TTC549 (cell line): ENCODE measurements around the gene TRIM38.
"Not testable (repeated sequence)": the region's sequence is repeated elsewhere in the genome, so short reads cannot be mapped to it uniquely, and the experiment has no call there.

Experiments used
- FAIRE-seq: peaks from 2 replicates; lab custom pipeline; 2012; peaks lifted over from hg19 to GRCh38; lab: Jason Lieb, UNC

The TRIM38 gene

DNA sequence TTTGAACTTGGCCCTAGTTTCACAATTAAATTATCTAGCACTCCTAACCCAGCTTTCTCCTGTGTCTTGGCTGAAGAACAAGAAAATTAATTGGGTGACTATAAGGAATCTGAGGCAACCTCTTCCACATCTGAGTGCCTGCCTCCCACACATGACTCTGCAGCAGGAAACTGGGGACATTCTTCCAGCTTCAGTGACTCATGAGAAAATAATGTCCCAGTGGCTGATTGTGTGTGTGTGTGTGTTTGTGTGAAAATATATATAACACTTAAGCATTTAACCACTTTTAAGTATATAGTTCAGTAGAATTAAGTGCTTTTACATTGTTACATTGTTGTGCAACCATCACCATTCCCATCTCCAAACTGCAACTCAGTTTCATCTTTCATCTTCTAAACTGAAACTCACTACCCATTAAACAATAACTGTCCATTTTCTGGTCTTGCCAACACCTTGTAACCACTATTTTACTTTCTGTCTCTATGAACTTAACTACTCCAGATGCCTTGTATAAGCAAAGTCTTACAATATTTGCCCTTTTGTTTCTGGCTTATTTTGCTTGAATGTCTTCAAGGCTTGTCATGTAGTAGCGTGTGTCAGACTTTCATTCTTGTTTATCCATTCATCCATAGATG lies 8.7 kb downstream of the TRIM38 start:
- no peak for FAIRE-seq

DNA sequence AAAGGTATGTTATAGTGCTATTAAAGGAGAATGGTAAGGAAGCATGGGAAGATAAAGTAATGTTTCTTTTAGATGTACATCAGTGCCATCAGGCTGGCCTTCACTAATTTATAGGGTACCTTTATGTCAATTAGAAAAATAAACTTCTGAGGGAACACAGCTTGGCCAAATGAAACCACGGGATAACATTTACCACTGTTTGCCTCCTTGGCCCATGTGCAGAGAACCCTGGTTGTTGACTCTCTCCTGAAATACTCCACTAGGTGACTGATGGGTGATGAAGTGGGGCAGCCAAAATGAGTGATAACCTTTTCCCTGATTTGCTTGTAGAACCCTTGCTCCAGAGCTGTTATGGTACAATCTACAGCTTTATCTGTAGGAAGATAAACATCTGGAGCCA lies 9.5 kb downstream of the TRIM38 start:
- no peak for FAIRE-seq

DNA sequence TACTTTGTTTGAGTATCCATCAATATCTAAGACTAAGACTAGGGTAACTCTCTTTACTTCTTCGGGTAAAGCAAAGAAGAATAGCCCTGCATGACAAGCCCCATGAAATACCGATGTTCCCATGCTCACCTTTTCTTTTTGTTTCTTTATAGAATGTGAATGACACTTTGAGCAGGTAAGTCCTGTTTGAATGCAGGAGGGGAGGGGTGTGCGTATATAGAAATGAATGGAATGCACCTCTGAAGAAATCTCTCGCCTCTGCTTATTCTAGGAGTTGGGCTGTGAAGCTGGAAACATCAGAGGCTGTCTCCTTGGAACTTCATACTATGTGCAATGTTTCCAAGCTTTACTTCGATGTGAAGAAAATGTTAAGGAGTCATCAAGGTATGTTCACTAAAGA lies 10.3 kb downstream of the TRIM38 start:
- no peak for FAIRE-seq

- no peak for FAIRE-seq
Observed at GRCh38 chr6:25973923-25974555, 11.4 kb downstream of the TRIM38 start.

GRCh38 chr6:25975923-25976560 lies 13.4 kb downstream of the TRIM38 start:
- FAIRE-seq = no peak

- no peak for FAIRE-seq
Observed at GRCh38 chr6:25980935-25981334, 18.3 kb downstream of the TRIM38 start.

- FAIRE-seq = no peak
Observed at GRCh38 chr6:25981568-25982263, 19.1 kb downstream of the TRIM38 start.

DNA sequence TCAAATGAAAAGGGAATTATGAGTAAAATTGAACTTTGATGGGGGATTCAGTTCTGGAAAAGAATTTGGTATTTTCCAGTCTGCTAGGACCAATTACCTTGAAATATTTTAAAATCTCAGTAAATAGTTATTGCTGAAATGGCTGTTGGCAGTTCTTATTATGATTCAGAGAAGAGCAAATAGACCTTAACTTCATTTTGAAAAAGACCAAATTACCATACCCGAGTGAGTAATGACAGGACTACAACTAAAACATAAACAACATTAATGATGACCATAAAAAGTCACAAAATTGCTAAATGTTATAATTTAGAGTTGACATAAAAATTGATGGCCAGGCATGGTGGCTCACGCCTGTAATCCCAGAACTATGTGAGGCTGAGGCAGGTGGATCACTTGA lies 21.7 kb downstream of the TRIM38 start:
- no peak for FAIRE-seq

DNA sequence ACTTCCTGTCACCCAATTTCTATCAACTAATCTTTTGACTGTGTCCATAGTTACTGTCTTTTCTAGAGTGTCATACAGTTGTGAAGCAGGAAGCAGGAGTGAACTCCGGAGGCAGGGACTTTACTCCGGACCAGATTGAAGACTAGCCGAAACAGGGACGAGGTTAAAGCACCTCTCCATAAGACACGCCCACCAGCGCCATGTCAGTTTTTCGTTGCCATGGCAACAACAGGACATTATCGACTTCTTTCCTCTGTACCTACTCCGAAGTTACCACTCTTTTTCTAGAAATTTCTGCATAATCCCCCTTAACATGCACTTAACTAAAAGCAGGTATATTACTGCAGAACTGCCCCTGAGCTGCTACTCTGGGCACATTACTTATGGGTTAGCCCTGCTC lies 25.2 kb downstream of the TRIM38 start:
- no peak for FAIRE-seq

GRCh38 chr6:25990172-25990873 lies 27.7 kb downstream of the TRIM38 start:
- peak; percentile 74 for FAIRE-seq

GRCh38 chr6:25991785-25992412 lies 29.3 kb downstream of the TRIM38 start:
- FAIRE-seq = no peak

DNA sequence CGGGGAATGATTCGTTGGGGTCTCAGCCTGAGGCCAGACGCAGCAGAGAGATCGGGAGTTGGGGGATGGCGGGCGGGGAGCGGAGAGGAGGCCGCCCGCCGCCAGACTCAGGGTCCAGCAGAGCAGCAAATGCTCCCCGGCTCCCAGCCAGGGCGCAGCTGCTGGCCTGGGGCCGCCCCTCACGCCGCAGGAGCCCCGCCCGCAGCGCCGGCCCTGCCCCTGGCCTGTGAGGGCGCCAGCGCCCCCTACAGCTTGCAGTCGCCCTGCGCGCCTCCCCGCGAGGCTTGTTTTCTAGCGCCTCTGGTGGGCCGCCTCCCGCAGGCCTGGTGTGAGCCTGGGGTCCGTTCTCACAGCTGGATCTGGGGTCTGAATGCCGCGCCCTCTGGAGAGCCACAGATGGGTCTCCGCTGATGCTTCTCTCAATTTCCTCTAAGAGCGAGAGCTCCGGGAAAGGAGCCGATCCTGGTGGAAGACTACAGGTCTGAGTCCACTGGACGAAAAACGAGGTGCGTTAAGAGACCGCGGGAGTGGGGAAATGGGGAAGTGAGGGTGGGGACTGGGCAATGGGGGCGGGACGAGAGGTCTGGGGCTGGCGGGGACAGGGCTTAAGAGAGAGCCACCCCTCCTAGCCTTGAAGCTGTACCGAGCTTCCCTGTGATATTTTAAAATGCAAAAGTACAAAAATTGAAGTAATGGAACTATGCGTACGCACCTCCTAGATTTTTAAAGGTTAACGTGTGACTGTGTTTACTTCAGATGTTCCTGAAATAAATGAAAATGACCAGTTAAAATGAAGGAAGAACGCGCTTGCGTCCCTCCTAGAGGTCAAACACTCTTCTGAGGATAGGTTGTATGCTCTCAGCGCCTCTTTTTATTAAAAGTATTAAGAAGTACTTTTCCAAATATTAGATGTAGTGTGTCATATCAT lies 30.1 kb downstream of the TRIM38 start:
- FAIRE-seq = no peak

DNA sequence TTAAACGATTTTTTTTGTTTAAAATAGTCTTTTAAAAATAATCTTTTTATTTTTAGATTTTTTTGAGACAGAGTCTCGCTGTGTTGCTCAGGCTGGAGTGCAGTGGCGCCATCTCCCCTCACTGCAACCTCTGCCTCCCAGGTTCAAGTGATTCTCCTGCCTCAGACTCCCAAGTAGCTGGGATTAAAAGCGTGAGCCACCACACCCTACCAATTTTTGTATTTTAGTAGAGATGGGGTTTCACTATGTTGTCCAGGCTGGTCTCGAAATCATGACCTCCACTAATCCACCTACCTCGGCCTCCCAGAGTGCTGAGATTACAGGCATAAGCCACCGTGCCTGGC lies 30.7 kb downstream of the TRIM38 start:
- not testable (repeated sequence) for FAIRE-seq

GRCh38 chr6:25995507-25995906 lies 32.9 kb downstream of the TRIM38 start:
- FAIRE-seq = no peak

DNA sequence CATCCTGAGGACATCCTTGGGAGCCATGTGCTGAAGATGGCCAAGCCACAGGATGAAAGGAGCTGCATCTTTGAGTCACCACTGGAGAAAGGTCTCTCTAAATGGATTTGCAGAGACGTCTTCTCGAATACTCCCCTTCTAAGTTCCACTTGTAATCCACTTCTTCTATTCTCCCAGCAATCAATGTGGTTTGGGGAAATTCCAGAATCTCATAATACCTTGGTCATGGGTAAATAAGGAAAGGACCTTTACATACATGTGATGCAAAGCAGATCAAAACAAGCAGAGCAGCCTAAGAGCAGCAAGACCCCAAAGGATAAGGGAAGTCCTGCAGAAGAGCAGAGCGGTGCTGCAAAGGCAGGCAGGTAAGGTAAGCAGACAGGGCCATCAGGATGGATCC lies 35.3 kb downstream of the TRIM38 start:
- no peak for FAIRE-seq

DNA sequence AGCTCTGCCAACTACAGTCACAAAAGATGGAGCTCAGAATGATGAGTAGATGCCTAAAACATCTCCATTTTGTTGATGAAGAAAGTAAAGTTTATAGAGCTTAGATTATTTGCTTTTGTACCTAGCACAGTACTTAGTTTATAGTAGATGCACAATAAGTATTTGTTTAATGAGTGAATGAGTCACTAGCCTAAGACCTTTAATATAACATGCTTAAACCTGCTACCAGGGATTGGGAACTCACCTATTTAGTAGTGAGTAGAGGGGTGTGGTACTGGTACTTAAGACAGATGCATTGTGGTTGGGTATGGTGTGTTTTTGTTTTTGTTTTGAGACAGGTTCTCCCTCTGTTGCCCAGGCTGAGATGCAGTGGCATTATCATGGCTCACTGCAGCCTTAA lies 35.8 kb downstream of the TRIM38 start:
- no peak for FAIRE-seq

- FAIRE-seq = not testable (repeated sequence)
Observed at GRCh38 chr6:25999225-25999624, 36.6 kb downstream of the TRIM38 start.

- FAIRE-seq = no peak
Observed at GRCh38 chr6:26000366-26001144, 38.0 kb downstream of the TRIM38 start.

DNA sequence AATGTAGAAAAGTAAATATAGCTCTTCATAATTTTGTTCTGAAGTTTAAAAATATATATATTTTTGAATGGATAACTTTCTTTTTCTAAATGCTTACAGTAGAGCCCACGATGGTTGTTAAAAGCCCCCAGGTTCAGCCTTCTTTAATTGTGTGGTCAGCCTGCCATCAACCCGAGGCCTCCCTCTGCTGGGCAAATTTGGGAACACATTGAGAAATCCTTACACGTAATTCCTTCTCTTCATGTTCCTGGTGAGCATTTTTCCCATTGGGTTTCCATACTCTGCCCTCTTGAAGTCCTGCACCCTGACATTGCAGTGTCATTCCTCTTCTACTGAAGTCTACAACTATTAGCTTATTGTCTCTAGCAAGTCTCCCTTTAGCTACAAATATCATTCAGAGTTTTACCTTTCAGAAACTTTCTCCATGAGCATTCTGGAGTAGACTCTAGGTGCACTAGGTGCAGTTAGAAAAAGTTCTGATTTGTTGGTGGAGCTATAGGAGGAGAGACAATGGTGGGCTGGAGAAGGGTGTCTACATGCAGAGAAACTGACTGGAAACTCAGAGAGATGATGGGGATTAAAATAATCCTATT lies 40.6 kb downstream of the TRIM38 start:
- FAIRE-seq = no peak
